Prostate gland (tissue), 2 donors: ENCODE results near the gene CCDC32. TPM values are rescaled to one million over a fixed set of nuclear protein-coding genes. Genes with fewer than 3 reads are reported as not detected.

ENCODE experiments used
- DNase-seq: peaks from one replicate; pipeline ENCODE4 v3.0.0-alpha.2; 2019; ENCODE audit warnings: low spot score
- H3K27ac ChIP-seq, 2 donors: fragments of 200-600 bp; sonication (generic); 2 replicates each; pipeline ENCODE4 v1.5.1; 2017 to 2019
- H3K27me3 ChIP-seq: fragments of 200-600 bp; sonication (generic); replicated peaks from 2 replicates; pipeline ENCODE4 v1.5.1; 2019; ENCODE audit not compliant: insufficient read depth
- H3K36me3 ChIP-seq, 2 donors: fragments of 200-600 bp; sonication (generic); 1 replicate in 1 of 2; 2 replicates in 1 of 2; pipeline versions ENCODE4 v1.5.1 to v1.8.1; 2017 to 2019
- H3K4me1 ChIP-seq: fragments of 200-600 bp; sonication (generic); replicated peaks from 2 replicates; pipeline ENCODE4 v1.5.1; 2019
- H3K4me3 ChIP-seq, 2 donors: fragments of 200-600 bp; sonication (generic); 2 replicates each; pipeline ENCODE4 v1.5.1; 2017 to 2019
- H3K9me3 ChIP-seq: fragments of 200-600 bp; sonication (generic); 2 replicates; pipeline ENCODE4 v1.5.1; 2017
- POLR2A ChIP-seq: fragments of 450-650 bp; IDR thresholded peaks from one replicate; pipeline ENCODE4 v1.6.1; 2016; ENCODE audit warnings: antibody characterized with exemption, mild to moderate bottlenecking
- POLR2AphosphoS5 ChIP-seq: sonication (generic); formaldehyde crosslinking; IDR thresholded peaks from one replicate; pipeline ENCODE4 v1.6.1; 2017; ENCODE audit warnings: antibody characterized with exemption
- WGBS: methylation state at CpG from one replicate; pipeline ENCODE4 v1.1.5; 2018; 5-methylcytosine and 5-hydroxymethylcytosine counted together
- intact Hi-C: fragments of 100-400 bp; cut with DNase I; formaldehyde crosslinking; loops from one replicate; pipeline ENCODE4 v1.14.2; 2022
- total RNA-seq, 2 donors: library from RNA; depleted of rRNA; stranded (reverse); fragments of >200 nt; gene quantifications; one replicate each; pipeline ENCODE4 v1.1.0, GENCODE V29; 2016
- TF ChIP-seq, protein P1 (sequence below), 4 experiments: fragments of 200-600 bp in 2 of 4; fragments of 450-650 bp in 2 of 4; sonication (generic) in 2 of 4; IDR thresholded peaks; 1 replicate in 3 of 4; 2 replicates in 1 of 4; pipeline ENCODE4 v1.5.1; 2016 to 2019; ENCODE audit warnings: antibody characterized with exemption in 4 of 4, mild to moderate bottlenecking in 2 of 4, moderate library complexity in 2 of 4

CCDC32 gene
- total RNA-seq, 2 donors from 2014 or later: 17.5 to 27.5 TPM

- Histone ChIP-seq H3K4me1 (no peaks in the 10 kb centered on the region), H3K27ac (no peak overlapping the region), H3K36me3 (no peaks in the 10 kb centered on the region), H3K4me3 (no peak overlapping the region), H3K9me3 (no peaks in the 10 kb centered on the region), H3K27me3 (no peaks in the 10 kb centered on the region)
- 72% methylated on average over 4 of the region's 4 CpGs for WGBS
- TF ChIP-seq, protein P1, sequence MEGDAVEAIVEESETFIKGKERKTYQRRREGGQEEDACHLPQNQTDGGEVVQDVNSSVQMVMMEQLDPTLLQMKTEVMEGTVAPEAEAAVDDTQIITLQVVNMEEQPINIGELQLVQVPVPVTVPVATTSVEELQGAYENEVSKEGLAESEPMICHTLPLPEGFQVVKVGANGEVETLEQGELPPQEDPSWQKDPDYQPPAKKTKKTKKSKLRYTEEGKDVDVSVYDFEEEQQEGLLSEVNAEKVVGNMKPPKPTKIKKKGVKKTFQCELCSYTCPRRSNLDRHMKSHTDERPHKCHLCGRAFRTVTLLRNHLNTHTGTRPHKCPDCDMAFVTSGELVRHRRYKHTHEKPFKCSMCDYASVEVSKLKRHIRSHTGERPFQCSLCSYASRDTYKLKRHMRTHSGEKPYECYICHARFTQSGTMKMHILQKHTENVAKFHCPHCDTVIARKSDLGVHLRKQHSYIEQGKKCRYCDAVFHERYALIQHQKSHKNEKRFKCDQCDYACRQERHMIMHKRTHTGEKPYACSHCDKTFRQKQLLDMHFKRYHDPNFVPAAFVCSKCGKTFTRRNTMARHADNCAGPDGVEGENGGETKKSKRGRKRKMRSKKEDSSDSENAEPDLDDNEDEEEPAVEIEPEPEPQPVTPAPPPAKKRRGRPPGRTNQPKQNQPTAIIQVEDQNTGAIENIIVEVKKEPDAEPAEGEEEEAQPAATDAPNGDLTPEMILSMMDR (IDR thresholded peaks at IDR 0.05): no peak
- no peak for TF ChIP-seq POLR2AphosphoS5
- no peak for TF ChIP-seq POLR2A
- intact Hi-C loops: loop anchor here (10.0 kb wide), 1 partner anchor 296 kb away; the partner anchor contains the start of gene VPS18
- no peak for DNase-seq
Measured at GRCh38 chr15:40598672-40599071, 33.8 kb upstream of the CCDC32 start.

- 52% methylated on average over 3 of the region's 3 CpGs for WGBS
- Histone ChIP-seq H3K27me3 (no peaks in the 10 kb centered on the region), H3K36me3 (no peaks in the 10 kb centered on the region), H3K4me1 (no peaks in the 10 kb centered on the region), H3K4me3 (no peak overlapping the region), H3K9me3 (no peaks in the 10 kb centered on the region), H3K27ac (no peak overlapping the region)
- intact Hi-C loops: loop anchor here (10.0 kb wide), 1 partner anchor 297 kb away; the partner anchor contains the start of gene VPS18
- DNase-seq: no peak
- TF ChIP-seq, protein P1 (IDR thresholded peaks at IDR 0.05): no peak
- TF ChIP-seq POLR2AphosphoS5 (no peak), POLR2A (no peak)
Measured at GRCh38 chr15:40598126-40598525, 33.3 kb upstream of the CCDC32 start.

- intact Hi-C loops: loop anchor here (10.0 kb wide), 1 partner anchor 298 kb away; the partner anchor contains the start of gene VPS18
- 100% methylated on average over 2 of the region's 2 CpGs for WGBS
- DNase-seq: no peak
- Histone ChIP-seq H3K27ac (no peak overlapping the region), H3K27me3 (no peaks in the 10 kb centered on the region), H3K36me3 (no peaks in the 10 kb centered on the region), H3K4me1 (no peaks in the 10 kb centered on the region), H3K4me3 (no peak overlapping the region), H3K9me3 (no peaks in the 10 kb centered on the region)
- TF ChIP-seq, protein P1 (IDR thresholded peaks at IDR 0.05): no peak
Measured at GRCh38 chr15:40597024-40597423, 32.2 kb upstream of the CCDC32 start.

DNA sequence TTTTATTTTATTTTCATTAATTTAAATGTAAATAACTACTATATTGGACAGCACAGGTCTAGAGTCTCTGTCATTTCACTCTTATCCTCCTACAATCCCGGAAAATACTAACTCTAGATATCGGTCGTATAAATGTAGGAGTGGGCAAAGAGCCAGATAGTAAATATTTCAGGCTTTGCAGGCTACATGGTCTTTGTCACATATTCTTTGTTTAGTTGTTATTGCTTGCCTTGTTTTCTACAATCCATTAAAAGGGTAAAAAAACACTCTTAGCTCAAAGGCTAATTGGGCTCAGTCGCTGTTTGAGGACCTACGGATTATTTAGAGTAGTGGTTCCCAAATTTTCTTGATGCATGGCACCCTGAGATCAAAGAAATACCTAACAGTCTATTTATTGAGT, 30.9 kb upstream of the CCDC32 start:
- Histone ChIP-seq H3K4me3 (no peak overlapping the region), H3K9me3 (no peaks in the 10 kb centered on the region), H3K27me3 (no peaks in the 10 kb centered on the region), H3K36me3 (no peaks in the 10 kb centered on the region), H3K27ac (no peak overlapping the region), H3K4me1 (no peaks in the 10 kb centered on the region)
- WGBS: 56% methylated on average over 5 of the region's 5 CpGs
- DNase-seq: no peak
- intact Hi-C loops: loop anchor here (10.0 kb wide), 1 partner anchor 299 kb away; the partner anchor contains the start of gene VPS18
- TF ChIP-seq, protein P1 (IDR thresholded peaks at IDR 0.05): no peak
- TF ChIP-seq POLR2A (no peak), POLR2AphosphoS5 (no peak)

- H3K4me3 ChIP-seq: no peak overlapping the region
- WGBS: 12% methylated on average over 5 of the region's 5 CpGs
- intact Hi-C loops: loop anchor here (10.0 kb wide), 1 partner anchor 300 kb away; the partner anchor contains the start of gene VPS18
- H3K27me3 ChIP-seq: no peaks in the 10 kb centered on the region
- H3K4me1 ChIP-seq: no peaks in the 10 kb centered on the region
- no peak for DNase-seq
- no peaks in the 10 kb centered on the region for H3K36me3 ChIP-seq
- no peak overlapping the region for H3K27ac ChIP-seq
- TF ChIP-seq, protein P1 (IDR thresholded peaks at IDR 0.05): no peak
- TF ChIP-seq POLR2A: no peak
- TF ChIP-seq POLR2AphosphoS5: no peak
- H3K9me3 ChIP-seq: no peaks in the 10 kb centered on the region
Measured at GRCh38 chr15:40595219-40595618, 30.4 kb upstream of the CCDC32 start.
